GM12891 (cell line): ENCODE data around the gene CBLN3.

Experiments
- POLR2A ChIP-seq: IDR thresholded peaks from 2 replicates; pipeline ENCODE4 v1.6.1; 2011; ENCODE audit warnings: low read depth, low read length, control low read depth
- POLR2AphosphoS5 ChIP-seq: IDR thresholded peaks from 2 replicates; pipeline ENCODE4 v1.6.1; 2011; ENCODE audit warnings: low read depth, low read length, control low read depth

DNA sequence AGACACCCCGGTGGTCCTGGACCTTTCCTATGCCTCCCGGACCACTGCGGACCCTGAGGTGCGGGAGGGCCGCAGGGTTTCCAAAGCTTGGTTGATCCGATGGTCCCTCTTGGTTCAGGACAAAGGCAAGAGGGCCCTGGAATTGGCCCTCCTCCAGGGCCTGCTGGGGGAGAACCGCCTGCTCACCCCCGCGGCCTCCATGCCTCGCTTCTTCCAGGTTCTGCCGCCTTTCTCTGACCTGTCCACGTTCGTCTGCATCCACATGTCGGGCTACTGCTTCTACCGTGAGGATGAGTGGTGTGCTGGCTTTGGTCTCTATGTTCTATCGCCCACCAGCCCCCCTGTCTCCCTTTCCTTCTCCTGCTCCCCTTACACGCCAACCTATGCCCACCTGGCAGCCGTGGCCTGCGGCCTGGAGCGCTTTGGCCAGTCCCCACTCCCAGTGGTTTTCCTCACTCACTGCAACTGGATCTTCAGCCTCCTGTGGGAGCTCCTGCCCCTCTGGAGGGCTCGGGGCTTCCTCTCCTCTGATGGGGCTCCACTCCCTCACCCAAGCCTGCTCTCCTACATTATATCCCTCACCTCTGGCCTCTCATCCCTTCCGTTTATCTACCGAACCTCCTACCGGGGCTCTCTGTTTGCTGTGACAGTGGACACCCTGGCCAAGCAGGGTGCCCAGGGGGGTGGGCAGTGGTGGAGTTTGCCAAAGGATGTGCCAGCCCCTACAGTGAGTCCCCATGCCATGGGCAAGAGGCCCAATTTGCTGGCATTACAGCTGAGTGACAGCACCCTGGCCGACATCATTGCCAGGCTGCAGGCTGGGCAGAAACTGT lies 13.8 kb downstream of the CBLN3 start:
- TF ChIP-seq POLR2A (no peak), POLR2AphosphoS5 (no peak)
